ENCODE measurements around the gene CDKAL1. TPM values are rescaled to one million over a fixed set of nuclear protein-coding genes. Genes with fewer than 3 reads are reported as not detected.

Gene CDKAL1
- total RNA-seq, 1 donor from 2014 or later = 12.2 TPM

- no peak for TF ChIP-seq CTCF (conservative IDR thresholded peaks at IDR 0.05; ENCODE audit: low read depth, low read length)
- DNase-seq (ENCODE audit: low read depth) = no peak
- H3K4me3 ChIP-seq (ENCODE audit: low read depth, low read length) = no peak overlapping the region
Observed at GRCh38 chr6:21263531-21264287, 729.5 kb downstream of the CDKAL1 start.

GRCh38 chr6:21264288-21265033 lies 730.2 kb downstream of the CDKAL1 start:
- no peak overlapping the region for H3K4me3 ChIP-seq (ENCODE audit: low read depth, low read length)
- TF ChIP-seq CTCF (conservative IDR thresholded peaks at IDR 0.05; ENCODE audit: low read depth, low read length) = no peak
- DNase-seq (ENCODE audit: low read depth) = no peak

GRCh38 chr6:21265034-21265729 lies 730.9 kb downstream of the CDKAL1 start:
- no peak for TF ChIP-seq CTCF (conservative IDR thresholded peaks at IDR 0.05; ENCODE audit: low read depth, low read length)
- DNase-seq (ENCODE audit: low read depth) = no peak
- H3K4me3 ChIP-seq (ENCODE audit: low read depth, low read length) = no peak overlapping the region

GRCh38 chr6:21265730-21266044 lies 731.4 kb downstream of the CDKAL1 start:
- TF ChIP-seq CTCF (conservative IDR thresholded peaks at IDR 0.05; ENCODE audit: low read depth, low read length) = no peak
- no peak for DNase-seq (ENCODE audit: low read depth)
- no peak overlapping the region for H3K4me3 ChIP-seq (ENCODE audit: low read depth, low read length)

GRCh38 chr6:21270636-21271201 lies 736.5 kb downstream of the CDKAL1 start:
- no peak for DNase-seq (ENCODE audit: low read depth)
- H3K4me3 ChIP-seq (ENCODE audit: low read depth, low read length) = no peak overlapping the region
- TF ChIP-seq CTCF (conservative IDR thresholded peaks at IDR 0.05; ENCODE audit: low read depth, low read length) = no peak

GRCh38 chr6:21271428-21272155 lies 737.3 kb downstream of the CDKAL1 start:
- TF ChIP-seq CTCF (conservative IDR thresholded peaks at IDR 0.05; ENCODE audit: low read depth, low read length) = no peak
- DNase-seq (ENCODE audit: low read depth) = no peak
- H3K4me3 ChIP-seq (ENCODE audit: low read depth, low read length) = no peak overlapping the region

All from epithelial cell of proximal tubule (primary cell).